ENCODE measurements around the gene C10orf120. TPM values are rescaled to one million over a fixed set of nuclear protein-coding genes. Genes with fewer than 3 reads are reported as not detected.

The C10orf120 gene
- total RNA-seq (2014; rRNA removed; shearing (Covaris generic)) = not detected in 2 replicates

DNA sequence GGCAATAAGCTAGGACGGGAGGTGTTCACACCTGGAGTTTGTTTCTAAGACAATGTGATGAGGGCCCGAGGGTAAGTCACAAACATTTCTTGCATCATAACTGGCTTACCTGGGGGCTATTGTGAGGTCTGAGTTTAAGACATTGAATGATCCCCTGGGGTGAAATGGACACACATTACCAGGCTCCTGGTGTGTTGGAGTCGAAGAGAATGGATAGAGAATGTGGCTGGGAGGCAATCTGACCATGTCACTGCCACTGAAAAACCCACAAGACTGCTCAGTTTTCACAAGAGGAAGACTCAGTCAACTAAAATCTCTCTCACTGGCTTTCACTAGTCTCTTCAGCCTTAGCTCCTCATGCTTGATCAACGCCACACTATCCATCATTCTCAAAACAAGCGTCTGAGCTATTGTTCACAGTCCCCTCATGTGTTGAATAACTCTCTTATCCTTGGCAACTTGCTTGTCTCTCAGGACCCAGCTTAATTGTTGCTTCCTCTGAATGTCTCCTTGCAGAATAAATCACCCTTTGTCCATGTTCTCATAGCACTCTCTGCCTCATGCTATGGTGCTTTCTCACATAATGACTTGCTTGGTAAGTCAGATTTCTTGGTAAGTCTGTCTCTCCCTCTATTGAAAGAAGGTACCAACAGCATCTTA lies at the start of gene C10orf120:
Gene C10orf120 (minus strand): TSS at position 51 of the 660 bp plus-strand sequence. CDS start 56 bp downstream, outside the sequence.
- in situ Hi-C loops (cut with HindIII; ENCODE audit: low sequenced_read_pairs) = no loop called here
- DNase-seq (ENCODE audit: low spot score) = no peak

DNA sequence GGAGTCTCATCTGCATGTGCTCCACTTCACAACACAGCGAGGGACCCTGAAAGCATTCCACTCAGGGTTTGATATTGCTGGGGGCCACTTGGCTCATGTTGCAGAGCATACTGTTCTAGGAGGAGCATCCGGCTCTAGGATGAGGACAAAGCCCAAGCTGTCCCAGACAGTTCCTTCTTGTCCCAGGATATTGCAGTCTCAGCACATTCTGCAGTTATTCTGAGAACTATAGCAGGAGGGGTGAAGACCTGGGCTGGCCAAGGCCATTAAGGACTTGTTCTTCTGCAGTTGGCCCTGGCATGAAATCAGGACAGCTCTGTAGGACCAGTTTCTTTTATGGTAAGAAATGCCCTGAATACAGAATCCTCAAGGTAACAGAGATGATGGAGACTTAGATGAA lies 48.9 kb upstream of the C10orf120 start:
- DNase-seq (ENCODE audit: low spot score) = no peak
- in situ Hi-C loops (cut with HindIII; ENCODE audit: low sequenced_read_pairs) = no loop called here

DNA sequence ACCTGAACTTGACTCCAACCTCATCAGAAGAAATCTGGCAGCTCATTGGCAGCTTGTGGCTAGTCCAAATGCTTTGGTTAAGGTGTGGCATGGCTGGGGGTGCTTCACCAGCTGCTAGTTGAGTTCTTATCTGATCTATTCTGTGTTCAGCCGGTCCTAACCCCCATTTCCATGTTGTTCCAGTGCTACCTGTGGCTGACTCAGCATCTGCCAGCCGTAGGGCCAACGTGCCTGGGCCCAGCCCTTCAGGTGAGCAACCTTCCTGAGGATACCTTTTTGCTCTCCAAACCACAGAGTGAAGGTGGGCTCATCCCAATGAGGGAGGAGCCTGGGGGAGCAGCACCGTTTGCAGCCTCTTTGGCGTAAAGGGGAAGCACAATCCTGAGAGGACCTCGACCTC lies 46.8 kb upstream of the C10orf120 start:
- in situ Hi-C loops (cut with HindIII; ENCODE audit: low sequenced_read_pairs) = no loop called here
- DNase-seq (ENCODE audit: low spot score) = no peak

DNA sequence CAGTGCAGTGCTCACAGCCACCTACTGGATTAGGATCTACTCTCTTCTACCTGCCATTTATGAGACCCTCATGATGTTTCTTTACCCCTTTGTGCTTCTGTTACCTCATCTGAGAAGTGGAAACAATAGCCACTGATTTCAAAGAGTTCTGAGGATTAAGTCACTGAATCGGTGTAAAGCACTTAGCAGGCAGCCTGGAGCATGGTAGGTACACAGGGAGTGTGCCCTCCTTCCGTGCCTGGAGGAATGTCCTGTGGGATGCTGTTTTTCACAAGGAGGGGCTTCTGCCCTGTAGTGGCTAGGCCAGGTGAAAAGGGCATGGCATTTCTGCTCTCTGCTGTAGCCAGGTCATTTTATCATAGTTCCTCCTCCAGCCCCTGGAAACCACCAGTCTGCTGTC lies 44.6 kb upstream of the C10orf120 start:
- no peak for DNase-seq (ENCODE audit: low spot score)
- in situ Hi-C loops (cut with HindIII; ENCODE audit: low sequenced_read_pairs) = no loop called here

DNA sequence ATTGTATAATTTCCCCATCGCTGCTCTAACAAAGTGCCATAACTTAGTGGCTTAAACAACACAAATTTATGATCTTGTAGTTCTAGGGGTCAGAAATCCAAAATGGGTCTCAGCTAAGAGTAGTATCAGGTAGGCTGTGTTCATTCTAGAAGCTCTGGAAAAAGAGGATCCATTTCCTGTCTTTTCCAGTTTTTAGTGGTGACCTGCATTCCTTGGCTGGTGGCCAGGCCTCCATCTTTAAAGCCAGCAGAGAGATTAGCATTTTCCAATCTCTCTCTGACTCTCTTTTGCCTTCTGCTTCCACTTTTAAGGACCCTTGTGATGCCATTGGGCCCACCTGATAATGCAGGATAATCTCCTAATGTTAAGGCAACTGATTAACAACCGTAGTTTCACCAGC lies 41.0 kb upstream of the C10orf120 start:
- DNase-seq (ENCODE audit: low spot score) = no peak
- in situ Hi-C loops (cut with HindIII; ENCODE audit: low sequenced_read_pairs) = no loop called here

DNA sequence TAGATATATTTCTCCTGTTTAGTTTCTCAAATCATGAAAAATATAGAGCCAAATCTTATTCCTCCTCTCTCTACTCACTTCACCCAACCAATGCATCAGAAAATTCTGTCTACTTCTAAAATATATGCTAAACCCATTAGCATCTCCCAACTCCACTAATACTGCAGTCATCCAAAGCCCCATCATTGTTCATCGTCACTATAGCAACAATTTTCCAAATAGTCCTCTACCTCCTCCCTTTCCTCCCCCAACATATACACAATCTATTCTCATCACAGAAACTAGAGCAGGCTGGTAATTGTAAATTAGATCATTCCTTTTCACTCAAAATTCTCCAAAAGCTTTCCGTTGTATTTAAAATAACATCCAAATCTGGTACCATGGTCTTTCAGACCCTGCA lies 38.4 kb upstream of the C10orf120 start:
- DNase-seq (ENCODE audit: low spot score) = no peak
- in situ Hi-C loops (cut with HindIII; ENCODE audit: low sequenced_read_pairs) = no loop called here

DNA sequence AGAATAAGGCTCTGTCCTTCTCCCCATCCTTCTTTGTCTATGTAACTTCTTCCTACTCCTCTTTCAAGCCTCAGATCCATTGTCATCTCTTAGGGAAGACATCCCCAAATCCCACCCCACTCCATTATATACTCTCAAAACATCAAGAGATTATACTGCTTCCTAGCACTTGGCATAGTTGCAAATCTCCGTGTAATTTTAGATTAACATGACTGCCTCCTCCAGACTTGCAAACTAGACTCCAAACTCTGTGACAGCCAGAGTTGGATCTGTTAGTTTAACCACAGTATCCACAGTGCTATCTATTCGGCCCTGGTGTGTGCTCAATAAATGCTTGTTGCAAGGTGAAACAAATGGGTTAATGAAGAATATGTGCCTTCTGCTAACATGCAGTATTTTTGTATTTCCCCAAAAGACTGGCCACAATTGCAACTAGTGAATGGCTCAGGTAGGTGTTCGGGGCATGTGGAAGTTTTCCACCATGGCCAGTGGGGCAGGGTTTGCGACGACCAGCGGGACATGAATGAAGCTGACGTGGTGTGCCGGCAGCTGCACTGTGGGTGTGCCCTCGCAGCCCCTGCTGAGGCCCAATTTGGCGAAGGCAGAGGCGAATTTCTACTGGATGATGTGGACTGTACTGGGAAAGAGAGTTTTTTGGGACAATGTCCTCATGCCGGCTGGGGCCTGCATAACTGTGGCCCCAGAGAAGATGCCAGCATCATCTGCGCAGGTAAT lies 34.5 kb upstream of the C10orf120 start:
- in situ Hi-C loops (cut with HindIII; ENCODE audit: low sequenced_read_pairs) = no loop called here
- no peak for DNase-seq (ENCODE audit: low spot score)

DNA sequence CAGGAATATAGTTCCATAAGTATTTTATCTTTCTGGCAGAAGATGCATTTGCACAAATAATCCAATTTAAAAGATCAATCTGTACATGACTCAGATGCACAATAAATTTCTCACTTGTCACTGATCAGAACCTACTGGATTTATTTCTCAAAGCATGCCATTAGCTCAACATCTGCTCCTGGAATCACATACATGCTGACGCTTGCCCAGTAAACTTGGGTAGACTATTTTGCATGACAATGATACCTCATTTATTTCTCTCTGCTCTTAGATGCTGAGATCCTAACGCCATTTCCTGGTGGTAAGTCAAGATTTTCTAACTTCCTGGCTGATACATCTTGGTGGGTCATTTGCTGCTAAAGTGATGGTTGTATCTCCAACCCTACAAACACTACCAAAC lies 33.8 kb upstream of the C10orf120 start:
- DNase-seq (ENCODE audit: low spot score) = no peak
- in situ Hi-C loops (cut with HindIII; ENCODE audit: low sequenced_read_pairs) = no loop called here

DNA sequence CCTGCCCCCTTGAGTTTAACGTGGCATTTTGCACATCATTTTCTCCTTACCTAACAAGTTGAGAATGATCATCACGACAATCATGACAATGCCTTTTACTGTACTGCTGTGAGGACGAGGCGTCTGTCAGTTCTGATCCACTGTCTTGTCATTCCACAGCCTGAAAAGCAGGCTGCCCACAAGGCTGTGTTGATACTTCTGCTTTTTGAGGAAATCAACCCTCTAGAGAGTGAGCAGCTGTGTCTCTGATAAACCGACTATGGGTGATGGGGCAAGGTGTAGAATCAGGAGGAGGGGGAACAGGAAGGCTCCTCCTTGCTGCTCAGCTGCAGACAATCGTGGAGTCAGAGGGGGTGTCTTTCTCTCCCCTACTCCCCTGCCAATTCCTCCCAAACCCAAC lies 30.6 kb upstream of the C10orf120 start:
- in situ Hi-C loops (cut with HindIII; ENCODE audit: low sequenced_read_pairs) = no loop called here
- DNase-seq (ENCODE audit: low spot score) = no peak

DNA sequence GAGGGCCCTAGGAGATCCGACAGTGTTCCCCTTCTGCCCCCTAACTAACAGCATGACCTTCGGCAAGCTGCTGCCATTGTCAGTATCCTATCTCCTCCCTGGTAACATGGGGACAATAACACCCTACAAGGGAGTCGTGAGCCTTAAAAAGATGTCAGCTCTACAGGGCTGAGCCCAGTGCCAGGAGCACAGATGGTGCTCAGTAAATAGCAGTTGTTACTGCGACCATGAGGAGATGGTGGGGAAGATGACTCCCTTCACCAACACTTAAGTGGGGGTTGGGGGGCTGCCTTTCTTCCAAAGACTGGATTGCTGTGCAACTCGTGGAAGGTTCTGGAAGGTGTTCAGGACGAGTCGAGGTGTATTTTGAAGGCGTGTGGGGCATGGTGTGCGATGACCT lies 29.5 kb upstream of the C10orf120 start:
- in situ Hi-C loops (cut with HindIII; ENCODE audit: low sequenced_read_pairs) = no loop called here
- no peak for DNase-seq (ENCODE audit: low spot score)

DNA sequence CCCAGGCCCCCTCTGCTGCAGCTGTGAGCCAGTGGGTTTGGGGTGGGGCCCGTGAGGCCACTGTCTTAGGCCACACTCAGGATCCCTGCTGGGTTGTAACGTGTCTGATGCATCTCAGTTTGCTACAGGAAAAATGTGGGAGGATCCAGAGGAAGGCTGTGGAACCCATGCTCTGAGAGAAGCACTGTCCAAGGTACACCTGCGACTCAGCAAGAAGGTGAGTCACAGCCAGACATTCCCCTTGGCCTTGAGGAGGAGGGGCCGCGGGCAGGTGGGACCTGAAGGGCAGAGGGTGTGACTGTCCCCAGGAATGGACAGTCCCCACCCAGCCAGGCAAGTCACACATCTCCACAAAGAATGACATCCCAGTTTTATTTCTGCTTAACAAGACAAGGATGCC lies 27.8 kb upstream of the C10orf120 start:
- DNase-seq (ENCODE audit: low spot score) = no peak
- in situ Hi-C loops (cut with HindIII; ENCODE audit: low sequenced_read_pairs) = no loop called here

DNA sequence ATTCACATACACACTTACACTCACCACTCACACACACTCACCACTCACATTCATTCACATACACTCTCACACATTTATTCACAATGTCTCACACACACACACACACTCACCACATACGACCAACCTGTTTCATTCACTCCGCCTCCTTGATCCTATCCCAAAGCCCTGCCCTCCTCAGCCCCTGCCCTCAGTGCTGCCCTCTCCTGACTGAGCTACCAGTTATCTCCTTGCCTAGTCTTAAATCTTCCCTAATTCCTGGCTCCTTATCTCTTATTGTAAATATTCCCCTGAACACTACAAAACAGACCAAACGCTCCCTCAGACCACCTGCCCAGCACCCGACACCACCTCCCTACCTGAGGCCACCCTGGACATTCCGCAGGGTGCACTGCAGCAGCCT lies 26.1 kb upstream of the C10orf120 start:
- in situ Hi-C loops (cut with HindIII; ENCODE audit: low sequenced_read_pairs) = no loop called here
- no peak for DNase-seq (ENCODE audit: low spot score)

DNA sequence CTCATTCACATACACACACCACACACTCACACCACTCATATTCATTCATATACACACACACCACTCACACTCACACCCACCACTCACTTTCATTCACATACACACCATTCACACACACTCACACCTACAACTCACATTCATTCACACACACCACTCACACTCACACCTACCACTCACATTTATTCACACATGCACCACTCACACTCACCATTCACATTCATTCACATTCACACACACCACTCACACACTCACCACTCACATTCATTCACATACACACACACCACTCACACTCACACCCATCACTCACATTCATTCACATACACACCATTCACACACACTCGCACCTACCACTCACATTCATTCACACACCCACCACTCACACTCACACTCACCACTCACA lies 25.4 kb upstream of the C10orf120 start:
- in situ Hi-C loops (cut with HindIII; ENCODE audit: low sequenced_read_pairs) = no loop called here
- no peak for DNase-seq (ENCODE audit: low spot score)

DNA sequence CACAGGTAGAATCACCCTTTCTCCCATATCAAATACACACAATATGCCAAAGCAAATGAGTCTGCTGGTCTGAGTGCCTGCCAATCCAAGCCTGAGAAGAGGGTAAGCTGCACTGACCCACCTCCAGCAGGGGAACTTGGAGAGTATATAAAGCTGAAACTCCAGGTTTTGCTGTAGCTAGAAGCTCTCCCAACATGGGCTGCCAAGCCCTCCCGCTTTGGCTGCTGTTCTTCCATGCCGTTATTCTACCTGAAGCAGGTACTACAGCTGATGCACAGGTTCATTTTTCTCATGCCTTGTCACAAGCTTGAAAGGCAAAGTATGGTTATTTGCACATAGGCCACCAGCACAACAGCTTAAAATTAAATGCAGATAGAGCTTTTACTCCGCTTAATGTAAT lies 21.5 kb upstream of the C10orf120 start:
- in situ Hi-C loops (cut with HindIII; ENCODE audit: low sequenced_read_pairs) = no loop called here
- DNase-seq (ENCODE audit: low spot score) = no peak

DNA sequence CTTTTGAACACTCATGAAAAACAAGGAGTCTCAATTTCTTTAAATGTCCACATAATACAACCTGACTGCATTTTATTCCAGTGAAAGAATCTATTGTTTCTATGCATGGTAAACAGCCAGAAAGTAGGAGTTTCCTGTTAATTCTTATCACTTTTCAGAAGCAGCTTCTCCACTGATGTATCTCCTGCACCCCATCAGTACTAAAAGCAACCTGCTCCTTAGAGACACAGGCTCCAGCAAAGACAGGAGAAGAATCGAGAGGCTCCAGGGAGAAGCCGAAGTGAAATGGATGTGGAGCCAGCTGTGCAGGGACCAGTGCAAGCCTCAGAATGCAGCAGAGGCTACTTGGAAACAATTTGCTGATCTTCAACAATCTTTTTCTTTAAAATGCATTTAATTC lies 16.4 kb upstream of the C10orf120 start:
- DNase-seq (ENCODE audit: low spot score) = no peak
- in situ Hi-C loops (cut with HindIII; ENCODE audit: low sequenced_read_pairs) = no loop called here

DNA sequence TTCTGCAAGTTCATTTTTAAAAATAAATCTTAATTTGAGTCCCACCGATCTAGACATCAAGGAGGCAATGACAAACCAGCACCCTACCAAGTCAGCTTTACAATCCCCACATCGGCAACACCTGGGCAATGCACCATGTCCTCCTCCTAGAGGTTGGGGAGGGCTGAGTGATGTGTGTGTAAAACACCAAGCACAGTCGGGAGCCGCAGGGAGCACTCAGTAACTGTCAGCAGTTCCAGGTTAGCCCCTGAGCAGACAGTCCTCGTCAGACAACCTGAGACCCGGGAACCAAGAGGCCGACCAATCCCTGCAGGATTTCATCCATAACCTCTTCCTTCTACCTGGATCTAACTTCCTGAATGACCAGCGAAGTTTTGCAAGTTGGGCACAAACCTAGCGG lies 15.9 kb upstream of the C10orf120 start:
- no peak for DNase-seq (ENCODE audit: low spot score)
- in situ Hi-C loops (cut with HindIII; ENCODE audit: low sequenced_read_pairs) = no loop called here

DNA sequence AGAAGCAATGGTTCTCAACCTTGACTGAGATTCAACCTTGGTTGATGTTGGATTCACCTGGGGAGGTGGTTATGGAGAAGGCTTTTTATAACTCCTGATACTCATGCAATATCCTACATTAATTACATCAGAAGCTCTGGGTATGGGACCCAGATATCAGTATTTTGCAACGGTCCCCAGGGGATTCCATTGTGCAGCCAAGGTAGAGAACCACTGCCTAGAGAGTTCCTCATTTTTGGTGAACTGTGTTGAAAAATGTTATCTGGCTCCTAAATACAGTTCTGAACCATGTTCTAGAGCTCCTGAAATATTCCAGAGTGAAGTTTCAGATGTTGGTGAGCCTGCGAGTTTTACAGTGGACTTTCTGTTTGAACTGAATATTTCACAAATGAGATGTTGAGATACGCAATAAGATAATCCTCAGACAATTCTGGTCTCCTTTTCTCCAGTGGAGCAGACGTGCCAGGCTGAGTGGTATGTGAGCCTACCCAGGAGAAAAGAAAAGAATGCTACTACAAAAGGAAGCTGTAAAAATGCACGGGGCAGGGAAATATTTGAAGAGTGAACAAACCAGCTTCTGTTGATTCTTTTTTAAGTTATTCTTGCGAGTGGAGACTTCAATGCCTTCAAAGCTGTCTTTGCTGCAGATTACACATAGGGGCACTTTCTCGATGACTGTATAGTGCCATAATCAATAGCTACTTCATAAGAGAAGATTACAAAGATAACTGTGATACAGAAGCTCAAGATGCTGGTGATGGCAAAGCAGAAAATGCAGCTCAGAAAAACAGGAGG lies 13.6 kb upstream of the C10orf120 start:
- in situ Hi-C loops (cut with HindIII; ENCODE audit: low sequenced_read_pairs) = no loop called here
- no peak for DNase-seq (ENCODE audit: low spot score)

DNA sequence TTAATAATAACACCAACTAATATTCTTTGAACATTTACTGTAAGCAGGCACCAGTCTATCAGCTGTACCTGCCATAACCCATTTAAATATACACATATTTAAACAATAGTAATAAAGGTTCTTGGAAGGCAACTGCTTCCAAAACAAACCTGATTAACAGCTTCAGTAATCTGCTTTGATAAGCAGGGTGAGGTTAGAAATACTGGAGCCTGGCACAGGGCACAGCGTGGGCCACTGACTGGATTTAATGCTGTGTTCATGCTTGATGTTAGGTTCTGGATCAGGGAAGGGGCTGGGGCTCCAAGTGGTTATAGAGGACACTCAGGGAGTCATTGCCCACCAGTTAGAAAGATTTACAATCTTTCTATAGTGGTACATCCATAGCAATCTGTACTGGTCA lies 10.9 kb upstream of the C10orf120 start:
- no peak for DNase-seq (ENCODE audit: low spot score)
- in situ Hi-C loops (cut with HindIII; ENCODE audit: low sequenced_read_pairs) = no loop called here

DNA sequence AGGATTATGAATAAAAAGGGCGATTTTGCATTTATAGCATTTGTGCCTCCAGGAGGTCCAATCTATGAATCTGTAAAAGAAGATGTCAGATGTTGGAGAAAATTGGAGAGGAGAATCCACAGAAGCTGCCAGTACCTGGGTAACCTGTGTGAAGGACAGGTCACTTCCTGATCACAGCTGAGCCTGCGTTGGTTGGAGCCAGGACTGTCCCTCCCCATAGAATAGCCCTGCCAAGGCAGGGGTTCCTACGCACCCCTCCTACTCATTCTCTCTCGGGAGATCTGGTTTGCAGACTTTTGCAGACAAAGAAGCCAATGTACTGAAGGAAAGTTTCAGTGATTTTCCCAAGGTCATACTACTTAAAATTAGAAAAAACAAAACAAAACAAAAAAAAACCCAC lies 10.3 kb upstream of the C10orf120 start:
- DNase-seq (ENCODE audit: low spot score) = no peak
- in situ Hi-C loops (cut with HindIII; ENCODE audit: low sequenced_read_pairs) = no loop called here

DNA sequence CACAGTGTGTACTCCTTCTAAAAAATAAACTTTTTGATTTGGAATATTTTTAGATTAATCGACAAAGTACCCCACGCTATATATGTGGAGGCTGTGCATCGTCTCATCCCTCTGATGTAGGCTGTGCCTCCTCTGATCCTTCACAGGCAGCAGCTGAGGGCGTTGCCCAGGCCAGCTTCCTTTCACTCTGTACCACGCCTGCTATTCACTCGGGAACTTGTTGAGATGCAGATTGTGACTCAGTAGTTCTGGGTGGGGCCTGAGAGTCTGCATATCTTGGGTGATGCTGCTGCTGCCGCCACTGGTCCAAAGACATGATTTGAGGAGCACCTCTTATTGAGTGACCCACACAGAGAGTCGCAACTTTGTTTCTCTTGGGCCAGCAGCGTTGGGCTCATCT lies 7.9 kb upstream of the C10orf120 start:
- DNase-seq (ENCODE audit: low spot score) = no peak
- in situ Hi-C loops (cut with HindIII; ENCODE audit: low sequenced_read_pairs) = no loop called here

Measured in G401 (cell line).